ENCODE results near the gene CAMP. TPM values are rescaled to one million over a fixed set of nuclear protein-coding genes. Genes with fewer than 3 reads are reported as not detected.

Gene CAMP, protein sequence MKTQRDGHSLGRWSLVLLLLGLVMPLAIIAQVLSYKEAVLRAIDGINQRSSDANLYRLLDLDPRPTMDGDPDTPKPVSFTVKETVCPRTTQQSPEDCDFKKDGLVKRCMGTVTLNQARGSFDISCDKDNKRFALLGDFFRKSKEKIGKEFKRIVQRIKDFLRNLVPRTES
- polyA plus RNA-seq (2013, experiment 1 of 2) = not detected
- polyA plus RNA-seq (2013, experiment 2 of 2) = not detected

DNA sequence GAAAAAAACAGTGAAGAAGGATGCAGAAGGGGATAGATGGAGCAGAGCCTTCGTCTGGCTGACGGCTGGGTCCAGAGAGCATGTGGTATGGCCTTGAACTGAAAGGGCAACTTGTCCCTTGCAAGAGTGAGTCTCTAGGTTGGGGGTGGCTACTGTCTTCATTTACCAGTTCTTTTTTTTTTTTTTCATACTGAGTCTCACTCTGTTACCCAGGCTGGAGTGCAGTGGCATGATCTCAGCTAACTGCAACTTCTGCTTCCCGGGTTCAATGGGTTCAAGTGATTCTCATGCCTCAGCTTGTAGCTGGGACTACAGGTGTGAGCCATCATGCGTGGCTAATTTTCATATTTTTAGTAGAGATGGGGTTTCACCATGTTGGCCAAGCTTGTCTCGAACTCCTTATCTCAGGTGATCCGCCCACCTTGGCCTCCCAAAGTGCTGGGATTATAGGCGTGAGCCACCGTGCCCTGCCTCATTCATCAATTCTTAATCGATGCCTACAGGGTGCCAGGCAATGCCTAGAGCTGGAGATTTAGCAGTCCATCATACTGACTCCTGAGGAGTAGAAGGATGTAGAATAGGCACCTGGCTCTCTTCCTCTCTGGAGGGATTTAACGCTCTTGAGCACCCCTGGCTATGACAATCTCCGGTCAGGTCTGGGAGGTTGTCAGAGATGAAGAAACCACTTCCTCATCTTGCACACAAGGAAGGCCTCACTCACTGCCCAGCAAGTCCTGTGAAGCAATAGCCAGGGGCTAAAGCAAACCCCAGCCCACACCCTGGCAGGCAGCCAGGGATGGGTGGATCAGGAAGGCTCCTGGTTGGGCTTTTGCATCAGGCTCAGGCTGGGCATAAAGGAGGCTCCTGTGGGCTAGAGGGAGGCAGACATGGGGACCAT is at the start of gene CAMP:
Gene CAMP, plus strand, starts transcription at position 880 of the 898 bp plus-strand sequence. Its CDS starts 17 bp downstream, at position 897.
- no peak within 1 kb of the TSS for H3K9ac ChIP-seq (ENCODE audit: low read depth, low read length, poor library complexity)
- DNase-seq (ENCODE audit: low spot score) = no peak
- H4K91ac ChIP-seq (ENCODE audit: low read depth, low read length, poor library complexity) = peak within 1 kb of the TSS; percentile 75

DNA sequence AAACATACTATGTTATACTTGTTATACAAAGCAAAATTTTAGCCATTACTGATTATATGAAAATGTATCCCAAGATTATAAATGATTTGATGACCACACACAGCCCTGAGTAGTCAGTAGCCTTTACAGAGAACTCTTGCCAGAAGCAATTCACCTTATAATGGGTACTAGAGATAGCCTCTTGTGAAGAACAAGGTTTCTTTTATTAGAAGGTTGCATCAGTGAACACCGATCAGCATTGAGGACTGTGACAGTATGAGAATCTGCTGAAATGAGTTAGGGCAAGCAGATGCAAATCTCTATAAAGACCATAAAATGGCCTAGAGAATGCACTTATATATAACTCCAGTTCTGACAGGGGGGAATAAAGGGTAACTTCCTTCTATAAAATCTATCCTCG is 45.2 kb upstream of the CAMP start:
- H2AK5ac ChIP-seq (ENCODE audit: low read depth, low read length) = no peak overlapping the region
- H3K4me3 ChIP-seq (ENCODE audit: low read length in 2 of 2) = no peak overlapping the region
- H3K79me1 ChIP-seq (ENCODE audit: low read depth, low read length) = no peaks in the 10 kb centered on the region
- H4K8ac ChIP-seq (ENCODE audit: low read depth, low read length) = no peak overlapping the region
- H4K91ac ChIP-seq (ENCODE audit: low read depth, low read length, poor library complexity) = no peak overlapping the region
- no peak overlapping the region for H2AFZ ChIP-seq (ENCODE audit: low read length)
- no peak overlapping the region for H2BK15ac ChIP-seq (ENCODE audit: low read length)
- H3K4ac ChIP-seq (ENCODE audit: low read length) = no peak overlapping the region
- no peak overlapping the region for H2BK12ac ChIP-seq (ENCODE audit: low read length)
- no peak overlapping the region for H3K18ac ChIP-seq (ENCODE audit: low read length)
- no peaks in the 10 kb centered on the region for H3K27me3 ChIP-seq (ENCODE audit: control insufficient read depth in 3 of 3, insufficient read depth in 3 of 3, low read depth in 1 of 3, low read length in 3 of 3)
- H3K9ac ChIP-seq (ENCODE audit: low read depth, low read length, poor library complexity) = no peak overlapping the region
- H2BK5ac ChIP-seq (ENCODE audit: low read length) = no peak overlapping the region
- no peak overlapping the region for H3K14ac ChIP-seq (ENCODE audit: low read length)
- no peak overlapping the region for H2BK120ac ChIP-seq (ENCODE audit: low read depth, low read length)
- H3K4me2 ChIP-seq (ENCODE audit: insufficient read depth, low read length, poor library complexity, severe bottlenecking) = no peak overlapping the region
- no peaks in the 10 kb centered on the region for H3K9me3 ChIP-seq (replicated peaks in 1 of 2; ENCODE audit: control insufficient read depth in 2 of 2, insufficient read depth in 1 of 2, low read depth in 1 of 2, low read length in 2 of 2)
- no CpG with 5 or more reads among the region's 2 CpGs for WGBS, 2 donors (ENCODE audit: extremely low coverage in 2 of 2, insufficient read length in 2 of 2, insufficient replicate concordance in 1 of 2)
- H3K36me3 ChIP-seq (replicated peaks in 1 of 2; ENCODE audit: control insufficient read depth in 2 of 2, insufficient read depth in 2 of 2, low read length in 2 of 2) = peaks cover 53 to 100% of the 10 kb centered on the region in 2 donors
- H3K27ac ChIP-seq (replicated peaks; ENCODE audit: low read length) = no peak overlapping the region
- H3K4me1 ChIP-seq (ENCODE audit: control insufficient read depth in 2 of 2, insufficient read depth in 1 of 2, low read depth in 1 of 2, low read length in 2 of 2) = no peaks in the 10 kb centered on the region
- DNase-seq (ENCODE audit: low spot score) = no peak
- H3K23ac ChIP-seq (ENCODE audit: low read depth, low read length, poor library complexity) = no peak overlapping the region

More for the DNA sequence above, at the start of gene CAMP:
- Histone ChIP-seq H2AFZ (ENCODE audit: low read length) (no peak within 1 kb of the TSS), H3K18ac (ENCODE audit: low read length) (peak within 1 kb of the TSS; percentile 88), H3K4me3 (ENCODE audit: low read length in 2 of 2) (no peak within 1 kb of the TSS), H3K4me2 (ENCODE audit: insufficient read depth, low read length, poor library complexity, severe bottlenecking) (no peak within 1 kb of the TSS), H2AK5ac (ENCODE audit: low read depth, low read length) (peak within 1 kb of the TSS; percentile 89), H2BK5ac (ENCODE audit: low read length) (peak within 1 kb of the TSS; percentile 48), H3K79me1 (ENCODE audit: low read depth, low read length) (no peaks in the 10 kb centered on the region), H3K36me3 (replicated peaks in 1 of 2; ENCODE audit: control insufficient read depth in 2 of 2, insufficient read depth in 2 of 2, low read length in 2 of 2) (no peaks in the 10 kb centered on the region), H3K4me1 (ENCODE audit: control insufficient read depth in 2 of 2, insufficient read depth in 1 of 2, low read depth in 1 of 2, low read length in 2 of 2) (peaks cover under 1 to 2% of the 10 kb centered on the region in 2 donors), H3K27ac (replicated peaks; ENCODE audit: low read length) (no peak within 1 kb of the TSS), H2BK12ac (ENCODE audit: low read length) (peak within 1 kb of the TSS; percentile 80), H3K14ac (ENCODE audit: low read length) (peak within 1 kb of the TSS; percentile 73), H2BK120ac (ENCODE audit: low read depth, low read length) (peak within 1 kb of the TSS; percentile 58), H3K4ac (ENCODE audit: low read length) (no peak within 1 kb of the TSS), H3K9me3 (replicated peaks in 1 of 2; ENCODE audit: control insufficient read depth in 2 of 2, insufficient read depth in 1 of 2, low read depth in 1 of 2, low read length in 2 of 2) (peaks cover 0 to 2% of the 10 kb centered on the region in 2 donors), H2BK15ac (ENCODE audit: low read length) (peak within 1 kb of the TSS; percentile 49), H4K8ac (ENCODE audit: low read depth, low read length) (no peak within 1 kb of the TSS), H3K23ac (ENCODE audit: low read depth, low read length, poor library complexity) (no peak within 1 kb of the TSS), H3K27me3 (ENCODE audit: control insufficient read depth in 3 of 3, insufficient read depth in 3 of 3, low read depth in 1 of 3, low read length in 3 of 3) (peaks cover 0 to 24% (median 0%) of the 10 kb centered on the region in 3 experiments)
- WGBS, 2 donors (ENCODE audit: extremely low coverage in 2 of 2, insufficient read length in 2 of 2, insufficient replicate concordance in 1 of 2) = no CpG with 5 or more reads among the region's 11 CpGs

DNA sequence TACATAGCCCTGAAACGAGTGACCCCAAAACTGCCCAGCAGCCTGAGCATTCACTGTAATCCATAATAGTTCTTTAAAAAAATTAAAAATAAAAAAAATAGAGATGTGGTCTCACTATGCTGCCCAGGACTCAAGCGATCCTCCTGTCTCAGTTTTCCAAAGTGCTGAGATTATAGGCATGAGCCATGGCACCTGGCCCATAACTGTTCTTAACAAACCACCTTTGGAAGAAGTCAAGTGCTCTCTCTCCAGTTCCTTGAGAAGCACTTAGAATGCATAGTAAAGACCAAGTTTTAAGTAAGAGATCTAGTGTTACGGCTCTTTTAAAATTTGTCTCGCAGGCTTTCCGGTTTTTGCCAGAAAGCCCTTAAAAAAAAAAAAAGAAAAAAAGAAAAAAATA is 43.3 kb upstream of the CAMP start:
- Histone ChIP-seq H3K18ac (ENCODE audit: low read length) (no peak overlapping the region), H3K9me3 (replicated peaks in 1 of 2; ENCODE audit: control insufficient read depth in 2 of 2, insufficient read depth in 1 of 2, low read depth in 1 of 2, low read length in 2 of 2) (no peaks in the 10 kb centered on the region), H2BK15ac (ENCODE audit: low read length) (no peak overlapping the region), H4K8ac (ENCODE audit: low read depth, low read length) (no peak overlapping the region), H2BK120ac (ENCODE audit: low read depth, low read length) (no peak overlapping the region), H2BK12ac (ENCODE audit: low read length) (no peak overlapping the region), H3K23ac (ENCODE audit: low read depth, low read length, poor library complexity) (no peak overlapping the region), H3K4me1 (ENCODE audit: control insufficient read depth in 2 of 2, insufficient read depth in 1 of 2, low read depth in 1 of 2, low read length in 2 of 2) (no peaks in the 10 kb centered on the region), H3K79me1 (ENCODE audit: low read depth, low read length) (no peaks in the 10 kb centered on the region), H3K4ac (ENCODE audit: low read length) (no peak overlapping the region), H3K27me3 (ENCODE audit: control insufficient read depth in 3 of 3, insufficient read depth in 3 of 3, low read depth in 1 of 3, low read length in 3 of 3) (no peaks in the 10 kb centered on the region), H3K14ac (ENCODE audit: low read length) (no peak overlapping the region), H2BK5ac (ENCODE audit: low read length) (no peak overlapping the region), H2AK5ac (ENCODE audit: low read depth, low read length) (no peak overlapping the region), H2AFZ (ENCODE audit: low read length) (no peak overlapping the region), H4K91ac (ENCODE audit: low read depth, low read length, poor library complexity) (no peak overlapping the region), H3K27ac (replicated peaks; ENCODE audit: low read length) (no peak overlapping the region), H3K4me2 (ENCODE audit: insufficient read depth, low read length, poor library complexity, severe bottlenecking) (no peak overlapping the region), H3K4me3 (ENCODE audit: low read length in 2 of 2) (no peak overlapping the region), H3K36me3 (replicated peaks in 1 of 2; ENCODE audit: control insufficient read depth in 2 of 2, insufficient read depth in 2 of 2, low read length in 2 of 2) (peaks cover 52 to 100% of the 10 kb centered on the region in 2 donors), H3K9ac (ENCODE audit: low read depth, low read length, poor library complexity) (no peak overlapping the region)
- no peak for DNase-seq (ENCODE audit: low spot score)
- WGBS, 2 donors (ENCODE audit: extremely low coverage in 2 of 2, insufficient read length in 2 of 2, insufficient replicate concordance in 1 of 2) = no CpG with 5 or more reads among the region's 5 CpGs
